Neutrophil (primary cell): Measurements from ENCODE around the gene MLX.
"Not testable (repeated sequence)": the region's sequence is repeated elsewhere in the genome, so short reads cannot be mapped to it uniquely, and the experiment has no call there.

ENCODE experiments used
- H3K27ac ChIP-seq: fragments of 200-600 bp; sonication (generic); 2 replicates; pipeline ENCODE4 v1.5.1; 2016; ENCODE audit warnings: mild to moderate bottlenecking, moderate library complexity
- H3K27me3 ChIP-seq: fragments of 200-600 bp; sonication (generic); 2 replicates; pipeline ENCODE4 v1.6.0; 2016; ENCODE audit warnings: mild to moderate bottlenecking
- H3K36me3 ChIP-seq: fragments of 200-600 bp; sonication (generic); 2 replicates; pipeline ENCODE4 v1.5.1; 2017
- H3K4me1 ChIP-seq, 2 experiments: fragments of 200-600 bp in 1 of 2; sonication (generic) in 1 of 2; 1 replicate in 1 of 2; 2 replicates in 1 of 2; pipeline versions ENCODE4 v1.5.1 to v1.6.1; 2013 to 2016; ENCODE audit warnings: low read depth in 1 of 2, low read length in 1 of 2, mild to moderate bottlenecking in 1 of 2, moderate library complexity in 1 of 2; ENCODE audit not compliant: control insufficient read depth in 1 of 2, insufficient read depth in 1 of 2
- H3K4me3 ChIP-seq, 2 experiments: fragments of 200-600 bp in 1 of 2; sonication (generic) in 1 of 2; 1 replicate in 1 of 2; 2 replicates in 1 of 2; pipeline ENCODE4 v1.5.1; 2013 to 2016; ENCODE audit warnings: low read depth in 1 of 2, low read length in 1 of 2, mild to moderate bottlenecking in 1 of 2, moderate library complexity in 1 of 2
- H3K9me3 ChIP-seq: fragments of 200-600 bp; sonication (generic); 2 replicates; pipeline ENCODE4 v1.5.1; 2016
- TF ChIP-seq, protein P1 (sequence below): fragments of 200-600 bp; sonication (generic); IDR thresholded peaks from 2 replicates; pipeline ENCODE4 v1.5.1; 2016; ENCODE audit warnings: antibody characterized with exemption

MLX gene

DNA sequence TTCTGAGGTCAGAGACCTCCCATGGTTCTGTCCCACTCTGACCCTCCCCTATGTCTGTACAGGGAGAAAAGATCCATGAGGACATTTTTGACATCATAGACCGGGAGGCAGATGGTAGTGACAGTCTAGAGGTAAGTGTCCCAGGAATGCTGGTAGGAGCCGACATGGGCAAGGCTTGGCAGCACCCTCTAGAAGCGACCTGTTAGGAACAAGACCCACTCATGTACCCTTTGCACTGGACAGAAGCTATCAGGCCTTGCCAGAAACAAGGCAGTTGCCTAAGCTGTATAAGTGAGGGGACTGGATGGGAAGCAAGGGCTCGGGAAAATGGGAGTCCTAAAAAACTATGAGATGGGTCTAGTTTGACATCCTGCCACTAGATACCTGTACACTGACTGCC, 45.1 kb downstream of the MLX start:
- Histone ChIP-seq H3K4me1 (peaks cover 27 to 33% of the 10 kb centered on the region in 2 experiments), H3K36me3 (peaks cover 33% of the 10 kb centered on the region), H3K4me3 (no peak overlapping the region)

DNA sequence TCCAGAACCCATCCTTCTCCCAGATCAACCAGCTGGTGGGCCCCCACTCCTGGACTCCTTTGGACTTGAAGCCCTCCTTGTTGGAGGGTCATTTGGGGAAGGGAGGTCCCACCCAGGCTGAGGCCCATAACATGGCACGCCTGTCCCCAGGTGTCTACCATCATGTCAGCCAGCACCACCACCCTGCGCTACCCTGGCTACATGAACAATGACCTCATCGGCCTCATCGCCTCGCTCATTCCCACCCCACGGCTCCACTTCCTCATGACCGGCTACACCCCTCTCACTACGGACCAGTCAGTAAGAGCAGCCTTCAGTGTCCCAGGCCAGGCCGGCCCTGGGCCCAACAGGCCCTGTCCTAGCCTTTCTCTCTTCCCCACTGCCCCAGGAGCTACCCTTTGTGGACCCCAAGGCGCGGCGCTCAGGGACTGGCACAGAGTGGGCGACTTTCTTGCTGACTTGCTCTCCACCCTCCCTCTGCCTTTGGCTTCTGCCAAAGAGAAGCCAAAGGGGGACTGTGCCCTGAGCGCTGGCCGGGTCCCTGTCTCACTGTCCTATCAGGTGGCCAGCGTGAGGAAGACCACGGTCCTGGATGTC, 46.9 kb downstream of the MLX start:
- Histone ChIP-seq H3K27ac (no peak overlapping the region), H3K4me3 (no peak overlapping the region), H3K36me3 (peaks cover 33% of the 10 kb centered on the region), H3K9me3 (no peaks in the 10 kb centered on the region), H3K27me3 (no peaks in the 10 kb centered on the region), H3K4me1 (peaks cover 10 to 15% of the 10 kb centered on the region in 2 experiments)
- TF ChIP-seq, protein P1, sequence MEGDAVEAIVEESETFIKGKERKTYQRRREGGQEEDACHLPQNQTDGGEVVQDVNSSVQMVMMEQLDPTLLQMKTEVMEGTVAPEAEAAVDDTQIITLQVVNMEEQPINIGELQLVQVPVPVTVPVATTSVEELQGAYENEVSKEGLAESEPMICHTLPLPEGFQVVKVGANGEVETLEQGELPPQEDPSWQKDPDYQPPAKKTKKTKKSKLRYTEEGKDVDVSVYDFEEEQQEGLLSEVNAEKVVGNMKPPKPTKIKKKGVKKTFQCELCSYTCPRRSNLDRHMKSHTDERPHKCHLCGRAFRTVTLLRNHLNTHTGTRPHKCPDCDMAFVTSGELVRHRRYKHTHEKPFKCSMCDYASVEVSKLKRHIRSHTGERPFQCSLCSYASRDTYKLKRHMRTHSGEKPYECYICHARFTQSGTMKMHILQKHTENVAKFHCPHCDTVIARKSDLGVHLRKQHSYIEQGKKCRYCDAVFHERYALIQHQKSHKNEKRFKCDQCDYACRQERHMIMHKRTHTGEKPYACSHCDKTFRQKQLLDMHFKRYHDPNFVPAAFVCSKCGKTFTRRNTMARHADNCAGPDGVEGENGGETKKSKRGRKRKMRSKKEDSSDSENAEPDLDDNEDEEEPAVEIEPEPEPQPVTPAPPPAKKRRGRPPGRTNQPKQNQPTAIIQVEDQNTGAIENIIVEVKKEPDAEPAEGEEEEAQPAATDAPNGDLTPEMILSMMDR: no peak

More for the DNA sequence above, 45.1 kb downstream of the MLX start:
- no peaks in the 10 kb centered on the region for H3K9me3 ChIP-seq
- no peaks in the 10 kb centered on the region for H3K27me3 ChIP-seq
- no peak overlapping the region for H3K27ac ChIP-seq
- TF ChIP-seq, protein P1: no peak

DNA sequence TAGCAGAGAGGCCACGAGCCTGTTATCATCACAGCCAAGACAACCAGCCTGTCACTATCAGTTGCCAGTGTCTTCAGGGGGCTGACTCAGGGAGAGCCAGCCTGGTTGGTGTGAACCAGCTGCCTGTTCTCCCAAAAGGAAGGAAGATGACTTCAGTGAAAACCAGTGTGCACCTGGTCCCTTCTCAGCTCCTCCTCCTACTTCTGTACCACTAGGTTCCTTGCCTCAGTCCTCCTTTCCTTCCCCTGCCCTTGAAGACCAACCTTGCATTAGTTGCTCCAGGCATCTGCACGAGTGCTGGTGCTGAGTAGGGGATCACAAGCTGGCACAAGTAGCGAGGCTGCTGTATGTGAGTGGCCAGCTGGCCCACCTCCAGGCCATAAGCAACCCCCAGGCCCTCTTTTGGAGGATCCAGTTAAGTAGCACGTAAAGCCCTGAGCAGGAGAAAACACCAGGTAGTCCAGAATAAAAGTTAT, 51.1 kb downstream of the MLX start:
- peaks cover 23% of the 10 kb centered on the region for H3K36me3 ChIP-seq

DNA sequence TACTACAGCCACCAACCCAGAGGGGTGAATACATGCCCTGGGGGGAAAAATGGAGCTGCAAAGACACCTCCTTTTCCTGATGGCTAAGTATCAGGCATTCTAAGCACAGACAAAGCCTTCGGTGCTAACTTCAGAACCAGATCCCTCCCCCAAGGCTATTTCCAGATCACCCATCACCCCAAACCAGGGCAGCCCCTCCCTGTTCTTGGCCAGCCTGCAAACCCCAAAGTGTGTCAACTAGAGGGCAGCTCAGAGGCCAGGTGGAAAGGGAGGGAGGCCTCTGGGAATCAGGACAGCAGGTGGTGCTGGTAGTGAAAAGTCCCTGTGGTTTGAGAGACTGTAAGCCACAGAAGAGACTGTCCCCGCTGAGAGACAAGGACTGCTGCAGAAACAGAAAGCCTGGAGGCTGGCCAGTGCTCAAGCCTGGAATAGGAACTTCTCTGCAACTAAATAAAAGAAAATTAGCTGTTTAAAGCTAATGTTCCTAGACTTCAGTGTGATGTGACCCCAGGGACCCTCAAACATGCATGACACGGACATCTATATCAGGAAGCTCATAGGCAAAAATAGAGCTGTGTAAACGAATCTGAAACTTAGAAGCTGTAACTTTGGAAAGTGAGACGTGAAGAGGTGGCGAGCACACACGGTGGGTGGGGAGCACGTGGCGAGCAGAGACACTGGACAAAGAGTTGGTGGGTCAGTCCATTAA, 51.7 kb downstream of the MLX start:
- no peaks in the 10 kb centered on the region for H3K27me3 ChIP-seq
- TF ChIP-seq, protein P1: no peak
- no peaks in the 10 kb centered on the region for H3K4me1 ChIP-seq
- H3K36me3 ChIP-seq: peaks cover 20% of the 10 kb centered on the region
- no peak overlapping the region for H3K27ac ChIP-seq
- H3K4me3 ChIP-seq: no peak overlapping the region
- H3K9me3 ChIP-seq: no peaks in the 10 kb centered on the region

More for the DNA sequence above, 51.1 kb downstream of the MLX start:
- H3K4me1 ChIP-seq: no peaks in the 10 kb centered on the region
- TF ChIP-seq, protein P1: no peak
- no peak overlapping the region for H3K4me3 ChIP-seq
- no peak overlapping the region for H3K27ac ChIP-seq
- no peaks in the 10 kb centered on the region for H3K27me3 ChIP-seq
- no peaks in the 10 kb centered on the region for H3K9me3 ChIP-seq

DNA sequence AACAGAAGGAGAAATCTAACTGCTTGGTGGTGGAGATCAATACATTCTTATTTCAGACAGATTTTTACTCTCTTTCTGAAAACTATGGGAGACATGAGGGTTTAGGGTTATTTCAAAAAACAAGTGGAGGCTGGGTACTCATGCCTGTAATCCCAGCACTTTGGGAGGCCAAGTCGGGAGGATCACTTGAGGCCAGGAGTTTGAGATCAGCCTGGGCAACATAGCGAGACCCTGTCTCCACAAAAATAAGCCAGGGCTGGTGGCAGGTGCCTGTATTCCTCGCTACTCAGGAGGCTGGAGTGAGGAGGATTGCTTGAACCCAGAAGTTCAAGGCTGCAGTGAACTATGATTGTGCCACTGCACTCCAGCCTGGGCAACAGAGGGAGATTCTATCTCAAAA, 55.1 kb downstream of the MLX start:
- H3K4me1 ChIP-seq, H3K27ac ChIP-seq, H3K4me3 ChIP-seq, H3K36me3 ChIP-seq, H3K9me3 ChIP-seq, H3K27me3 ChIP-seq: not testable (repeated sequence)
